Raji (cell line): ENCODE data around the gene TMCO4.

Experiments used
- POLR2A ChIP-seq: IDR thresholded peaks from 2 replicates; pipeline ENCODE4 v1.6.1; 2011; ENCODE audit warnings: low read depth, low read length, control low read depth; ENCODE audit not compliant: insufficient read depth

TMCO4 gene

GRCh38 chr1:19793360-19794046 is 6.2 kb downstream of the TMCO4 start:
- no peak for TF ChIP-seq POLR2A

GRCh38 chr1:19792237-19793002 is 7.3 kb downstream of the TMCO4 start:
- no peak for TF ChIP-seq POLR2A

GRCh38 chr1:19786988-19787423 is 12.7 kb downstream of the TMCO4 start:
- TF ChIP-seq POLR2A: no peak

GRCh38 chr1:19785660-19786059 is 14.1 kb downstream of the TMCO4 start:
- TF ChIP-seq POLR2A: no peak

- TF ChIP-seq POLR2A: no peak
Observed at GRCh38 chr1:19780267-19780877, 19.3 kb downstream of the TMCO4 start.

GRCh38 chr1:19776933-19777332 is 22.8 kb downstream of the TMCO4 start:
- no peak for TF ChIP-seq POLR2A

- TF ChIP-seq POLR2A: no peak
Observed at GRCh38 chr1:19776287-19776686, 23.4 kb downstream of the TMCO4 start.

GRCh38 chr1:19775831-19776230 is 23.9 kb downstream of the TMCO4 start:
- TF ChIP-seq POLR2A: no peak

GRCh38 chr1:19775317-19775716 is 24.4 kb downstream of the TMCO4 start:
- no peak for TF ChIP-seq POLR2A

- TF ChIP-seq POLR2A: no peak
Observed at GRCh38 chr1:19774180-19774785, 25.4 kb downstream of the TMCO4 start.

- no peak for TF ChIP-seq POLR2A
Observed at GRCh38 chr1:19773485-19773884, 26.2 kb downstream of the TMCO4 start.

- no peak for TF ChIP-seq POLR2A
Observed at GRCh38 chr1:19772053-19772452, 27.7 kb downstream of the TMCO4 start.

- TF ChIP-seq POLR2A: no peak
Observed at GRCh38 chr1:19771350-19771749, 28.4 kb downstream of the TMCO4 start.

- TF ChIP-seq POLR2A: no peak
Observed at GRCh38 chr1:19770436-19771190, 29.1 kb downstream of the TMCO4 start.
